ENCODE measurements around the gene ACACA.

ACACA gene

DNA sequence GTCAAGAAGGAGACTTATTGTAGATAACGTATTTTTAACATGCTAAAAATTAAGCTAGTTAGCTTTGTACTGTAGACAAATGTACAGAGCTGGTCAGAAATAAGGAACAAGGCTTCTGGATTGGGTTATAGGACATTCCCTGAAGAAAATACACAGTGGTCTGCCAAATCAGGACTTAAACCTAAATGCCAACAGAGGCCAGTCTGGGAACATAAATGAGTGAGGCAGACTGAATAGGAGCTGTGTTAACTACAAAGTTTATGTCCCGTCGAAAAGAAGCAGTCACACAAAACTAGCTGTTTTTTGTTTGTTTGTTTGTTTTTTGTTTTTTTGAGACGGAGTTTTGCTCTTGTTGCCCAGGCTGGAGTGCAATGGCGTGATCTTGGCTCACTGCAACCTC lies 151.2 kb downstream of the ACACA start:
- DNase-seq (ENCODE audit: low read depth) = peak; percentile 35
- TF ChIP-seq, protein P1, sequence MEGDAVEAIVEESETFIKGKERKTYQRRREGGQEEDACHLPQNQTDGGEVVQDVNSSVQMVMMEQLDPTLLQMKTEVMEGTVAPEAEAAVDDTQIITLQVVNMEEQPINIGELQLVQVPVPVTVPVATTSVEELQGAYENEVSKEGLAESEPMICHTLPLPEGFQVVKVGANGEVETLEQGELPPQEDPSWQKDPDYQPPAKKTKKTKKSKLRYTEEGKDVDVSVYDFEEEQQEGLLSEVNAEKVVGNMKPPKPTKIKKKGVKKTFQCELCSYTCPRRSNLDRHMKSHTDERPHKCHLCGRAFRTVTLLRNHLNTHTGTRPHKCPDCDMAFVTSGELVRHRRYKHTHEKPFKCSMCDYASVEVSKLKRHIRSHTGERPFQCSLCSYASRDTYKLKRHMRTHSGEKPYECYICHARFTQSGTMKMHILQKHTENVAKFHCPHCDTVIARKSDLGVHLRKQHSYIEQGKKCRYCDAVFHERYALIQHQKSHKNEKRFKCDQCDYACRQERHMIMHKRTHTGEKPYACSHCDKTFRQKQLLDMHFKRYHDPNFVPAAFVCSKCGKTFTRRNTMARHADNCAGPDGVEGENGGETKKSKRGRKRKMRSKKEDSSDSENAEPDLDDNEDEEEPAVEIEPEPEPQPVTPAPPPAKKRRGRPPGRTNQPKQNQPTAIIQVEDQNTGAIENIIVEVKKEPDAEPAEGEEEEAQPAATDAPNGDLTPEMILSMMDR (conservative IDR thresholded peaks at IDR 0.05; ENCODE audit: low read depth, low read length) = peak; percentile 13
- H3K4me3 ChIP-seq (ENCODE audit: low read length) = no peak overlapping the region

DNA sequence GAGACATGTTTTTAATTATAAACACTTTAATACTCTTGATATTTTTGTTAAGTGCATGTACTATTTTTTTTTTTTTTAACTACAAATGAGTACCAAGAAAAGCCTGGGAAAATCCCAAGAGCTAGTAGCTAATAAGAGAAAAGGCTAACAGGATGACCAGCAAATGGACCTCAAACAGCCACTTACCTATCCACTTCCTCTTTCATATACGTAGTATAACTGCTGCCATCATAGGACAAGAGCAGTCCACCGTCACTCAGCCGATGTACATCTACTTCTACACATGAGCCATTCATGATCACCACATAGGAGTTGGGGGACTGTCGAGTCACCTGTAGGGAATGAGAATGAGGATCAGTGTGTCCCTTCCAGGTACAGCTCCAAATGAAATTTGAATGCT lies 158.8 kb downstream of the ACACA start:
- TF ChIP-seq, protein P1 (conservative IDR thresholded peaks at IDR 0.05; ENCODE audit: low read depth, low read length) = no peak
- DNase-seq (ENCODE audit: low read depth) = no peak
- no peak overlapping the region for H3K4me3 ChIP-seq (ENCODE audit: low read length)

DNA sequence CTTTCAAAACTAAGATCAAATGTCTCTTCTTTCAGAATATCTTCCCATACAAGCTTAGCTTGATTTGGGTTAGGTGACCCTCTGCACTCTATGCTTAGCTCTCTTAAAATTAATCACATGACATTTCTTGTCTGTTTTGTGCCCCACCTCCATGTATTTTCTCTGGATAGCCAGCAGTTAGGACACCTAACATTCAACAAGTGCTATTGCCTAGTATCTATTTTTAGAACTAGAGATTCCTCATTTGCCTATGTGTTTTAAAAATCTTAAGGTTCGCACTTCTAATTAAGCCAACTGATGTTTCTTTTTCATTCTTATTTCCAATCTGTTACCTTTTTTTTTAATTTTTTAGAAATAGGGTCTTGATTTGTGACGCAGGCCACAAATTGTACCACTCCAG lies 160.6 kb downstream of the ACACA start:
- DNase-seq (ENCODE audit: low read depth) = no peak
- H3K4me3 ChIP-seq (ENCODE audit: low read length) = no peak overlapping the region
- TF ChIP-seq, protein P1 (conservative IDR thresholded peaks at IDR 0.05; ENCODE audit: low read depth, low read length) = no peak

DNA sequence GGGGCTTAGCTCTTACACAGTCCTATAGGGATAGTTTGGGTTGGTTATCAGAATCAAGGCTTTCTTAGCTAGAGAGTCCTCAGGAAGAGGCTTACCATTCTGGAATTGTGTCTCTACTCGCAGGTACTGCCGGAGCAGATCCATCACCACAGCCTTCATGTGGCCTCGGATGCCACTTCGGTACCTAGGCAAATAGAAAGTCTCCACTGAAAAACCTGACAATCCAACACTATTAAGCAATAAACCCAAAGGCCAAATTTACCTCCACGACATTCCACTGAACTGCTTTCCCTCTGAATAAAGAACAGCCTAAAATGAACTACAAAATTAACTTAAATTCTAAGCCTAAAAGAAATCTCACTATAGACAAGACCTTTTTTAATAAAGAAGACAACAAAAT lies 166.3 kb downstream of the ACACA start:
- no peak for DNase-seq (ENCODE audit: low read depth)
- TF ChIP-seq, protein P1 (conservative IDR thresholded peaks at IDR 0.05; ENCODE audit: low read depth, low read length) = no peak
- no peak overlapping the region for H3K4me3 ChIP-seq (ENCODE audit: low read length)

DNA sequence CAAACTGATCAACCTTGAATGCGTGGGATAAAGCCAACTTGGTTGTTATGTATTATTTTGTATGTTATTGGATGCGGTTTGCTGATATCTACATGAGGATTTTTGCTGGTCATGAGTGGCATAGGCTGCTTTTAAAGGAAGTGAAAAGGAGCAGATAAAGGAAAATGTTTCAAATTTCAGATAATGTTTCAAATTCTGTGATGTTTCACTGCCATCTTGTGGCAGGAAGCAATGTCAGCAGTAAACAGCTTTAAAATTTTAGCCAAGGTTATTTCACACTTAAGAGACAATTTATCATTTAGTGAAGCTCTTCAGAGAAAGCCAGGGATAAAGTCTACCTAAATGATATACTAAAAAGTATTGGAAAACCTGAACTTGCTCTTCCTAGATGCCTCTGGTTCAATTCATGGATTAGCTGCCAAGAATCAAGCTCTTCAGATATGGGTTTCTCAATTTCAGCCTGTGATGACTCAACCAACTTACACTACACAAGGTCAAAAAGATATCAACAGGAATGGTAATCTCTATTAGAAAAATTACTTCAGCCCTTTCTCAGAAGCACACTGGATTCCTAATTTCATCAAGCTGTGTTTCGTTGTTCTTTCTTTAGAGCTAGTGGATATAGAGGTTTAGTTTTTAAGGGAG lies 166.8 kb downstream of the ACACA start:
- H3K4me3 ChIP-seq (ENCODE audit: low read length) = no peak overlapping the region
- no peak for DNase-seq (ENCODE audit: low read depth)
- TF ChIP-seq, protein P1 (conservative IDR thresholded peaks at IDR 0.05; ENCODE audit: low read depth, low read length) = peak; percentile 75

DNA sequence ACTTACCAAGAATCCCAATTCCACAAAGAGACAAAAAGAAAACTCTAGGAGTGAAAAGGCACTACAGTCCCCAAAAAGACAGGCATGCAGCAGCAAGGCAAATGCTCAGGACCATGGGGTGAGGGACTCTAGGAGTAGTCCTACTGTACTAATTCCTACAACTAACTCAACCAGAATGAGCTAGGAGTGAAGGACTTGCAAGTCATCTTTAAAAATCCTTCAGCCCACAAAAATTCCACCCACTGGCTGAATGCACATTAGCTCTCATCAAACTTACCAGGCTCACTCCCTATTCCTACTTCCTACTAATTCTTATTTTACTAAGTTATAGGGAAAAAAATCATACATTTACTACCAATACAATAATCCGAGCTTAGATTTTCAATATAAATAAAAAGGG lies 172.5 kb downstream of the ACACA start:
- TF ChIP-seq, protein P1 (conservative IDR thresholded peaks at IDR 0.05; ENCODE audit: low read depth, low read length) = no peak
- no peak for DNase-seq (ENCODE audit: low read depth)
- H3K4me3 ChIP-seq (ENCODE audit: low read length) = no peak overlapping the region

DNA sequence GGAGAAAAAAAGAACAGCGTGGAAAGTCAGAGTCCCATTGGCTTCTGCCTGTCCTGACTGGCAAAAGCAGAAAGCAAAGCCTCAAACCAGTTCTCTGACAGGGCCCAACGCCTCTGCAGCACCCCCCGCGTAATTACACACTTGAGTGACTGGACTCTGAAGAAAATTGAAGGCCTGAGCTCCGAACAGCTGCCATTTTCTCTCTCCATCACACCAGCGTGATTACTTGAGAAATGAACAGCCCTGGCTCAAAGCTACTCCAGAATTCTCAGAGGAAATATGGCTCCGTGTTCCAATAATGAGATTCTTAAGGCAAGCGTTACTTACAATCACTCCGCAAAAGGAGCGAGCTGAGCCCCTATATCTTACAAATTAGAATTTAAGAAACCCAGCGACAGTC lies 173.6 kb downstream of the ACACA start:
- no peak for DNase-seq (ENCODE audit: low read depth)
- no peak overlapping the region for H3K4me3 ChIP-seq (ENCODE audit: low read length)
- TF ChIP-seq, protein P1 (conservative IDR thresholded peaks at IDR 0.05; ENCODE audit: low read depth, low read length) = no peak

Measured in retinal pigment epithelial cell (primary cell).